Kidney (tissue), 14 donors: ENCODE results near the gene S1PR5. TPM values are rescaled to one million over a fixed set of nuclear protein-coding genes. Genes with fewer than 3 reads are reported as not detected.
A peak's percentile ranks its signal among the peaks of the same experiment; 100 is the strongest.

ENCODE experiments used
- DNase-seq, 5 donors: peaks; one replicate each; pipeline ENCODE4 v3.0.0-alpha.2; 2013 to 2020
- FAIRE-seq: peaks from 2 replicates; lab custom pipeline; 2012; peaks lifted over from hg19 to GRCh38; lab: Jason Lieb, UNC
- H3K27ac ChIP-seq, 2 donors: one replicate each; pipeline ENCODE4 v1.7.0; 2013; ENCODE audit warnings: low read depth in 2 of 2, low read length in 2 of 2, inconsistent platforms in 1 of 2
- H3K27me3 ChIP-seq: one replicate; pipeline ENCODE4 v1.7.1; 2013; ENCODE audit warnings: low read length, inconsistent platforms; ENCODE audit not compliant: control insufficient read depth, insufficient read depth
- H3K36me3 ChIP-seq, 3 donors: one replicate each; pipeline versions ENCODE4 v1.7.0 to v1.7.1; 2013; ENCODE audit warnings: low read length in 3 of 3, control low read depth in 1 of 3, inconsistent platforms in 1 of 3; ENCODE audit not compliant: insufficient read depth in 3 of 3, control insufficient read depth in 2 of 3
- H3K4me1 ChIP-seq, 3 donors: one replicate each; pipeline versions ENCODE4 v1.7.0 to v1.7.1; 2013; ENCODE audit warnings: low read length in 3 of 3, inconsistent platforms in 1 of 3, low read depth in 1 of 3; ENCODE audit not compliant: control insufficient read depth in 2 of 3, insufficient read depth in 2 of 3
- H3K4me3 ChIP-seq, 3 donors: one replicate each; pipeline versions ENCODE4 v1.7.0 to v1.8.1; 2013; ENCODE audit warnings: low read length in 3 of 3, control low read depth in 1 of 3, inconsistent platforms in 1 of 3
- H3K9ac ChIP-seq, 3 donors: one replicate each; pipeline versions ENCODE4 v1.7.0 to v1.7.1; 2013; ENCODE audit warnings: low read length in 3 of 3, control low read depth in 1 of 3, inconsistent platforms in 1 of 3
- H3K9me3 ChIP-seq, 3 donors: one replicate each; pipeline versions ENCODE4 v1.7.0 to v1.7.1; 2013; ENCODE audit warnings: low read length in 3 of 3, control low read depth in 1 of 3, inconsistent platforms in 1 of 3; ENCODE audit not compliant: control insufficient read depth in 2 of 3, insufficient read depth in 1 of 3
- CTCF ChIP-seq: IDR thresholded peaks from 3 replicates; pipeline ENCODE4 v1.5.1; 2012; ENCODE audit warnings: mild to moderate bottlenecking, moderate library complexity, borderline replicate concordance; ENCODE audit not compliant: insufficient read depth; ENCODE audit errors: extremely low read depth
- intact Hi-C: fragments of 100-400 bp; cut with DNase I; formaldehyde crosslinking; loops from one replicate; pipeline ENCODE4 v1.11.1; 2022
- polyA plus RNA-seq: library from polyadenylated mRNA; stranded (reverse); fragments of 350-450 nt; fragmentation: Illumina TruSeq; extraction: RNeasy Lipid Tissue Mini Kit (QIAGEN cat#74804); gene quantifications from one replicate; pipeline ENCODE4 v1.2.3, GENCODE V29; 2014; ENCODE audit warnings: low read depth, low replicate concordance; ENCODE audit not compliant: insufficient read depth
- total RNA-seq: library from RNA; stranded (reverse); fragmentation: NEBNext Ultra II Directional; extraction: Animal tissue kit (Norgen Biotek cat#: 25700); gene quantifications from one replicate; pipeline ENCODE4 v1.2.1, GENCODE V29; 2021
- donor health status: control.
- donor health status: control.
- donor health status: control.
- donor health status: control.
- donor health status: control.
- donor health status: DM: yes; HTN: yes; CAD: no.
- donor health status: Normal renal cell carcinoma (clear cell type).

Gene S1PR5
- total and polyA plus RNA-seq, 2 donors from 2014 or later: 0.69 to 0.84 TPM

GRCh38 chr19:10565567-10566407, 48.5 kb upstream of the S1PR5 start, which contains the start of gene KRI1:
Gene KRI1, minus strand, starts transcription at chr19:10566010. Its CDS starts 11 bp downstream, at chr19:10565999.
- TF ChIP-seq CTCF: peak; percentile 16
- Histone ChIP-seq H3K27ac (peak within 1 kb of the TSS; percentile 78 to 81), H3K36me3 (peaks cover 0 to 2% (median 0%) of the 10 kb centered on the region in 3 donors), H3K9ac (peak within 1 kb of the TSS; percentile 15 to 91 (median 43)), H3K27me3 (no peaks in the 10 kb centered on the region), H3K4me3 (peak within 1 kb of the TSS; percentile 66 to 83 (median 68)), H3K9me3 (no peaks in the 10 kb centered on the region), H3K4me1 (peaks cover 0 to 18% (median 14%) of the 10 kb centered on the region in 3 donors)
- FAIRE-seq (no peak), DNase-seq (peak; percentile 97 to 99 (median 98))
- intact Hi-C loops: no loop called here

GRCh38 chr19:10565028-10565566, 47.9 kb upstream of the S1PR5 start:
- Histone ChIP-seq H3K9me3 (no peaks in the 10 kb centered on the region), H3K4me1 (peaks cover 0 to 18% (median 14%) of the 10 kb centered on the region in 3 donors), H3K27me3 (no peaks in the 10 kb centered on the region), H3K36me3 (peaks cover 0 to 6% (median 4%) of the 10 kb centered on the region in 3 donors), H3K9ac (peak overlapping the region in 1 of 3 donors; percentile 91), H3K27ac (peak overlapping the region in 1 of 2 donors; percentile 78), H3K4me3 (peak overlapping the region; percentile 62 to 83 (median 68))
- intact Hi-C loops: no loop called here
- peak in 4 of 5 donors; percentile 58 to 82 (median 74) for DNase-seq
- no peak for FAIRE-seq
- TF ChIP-seq CTCF: no peak

GRCh38 chr19:10562609-10563008, 45.4 kb upstream of the S1PR5 start:
- intact Hi-C loops: no loop called here
- DNase-seq: no peak

More at GRCh38 chr19:10562609-10563008, 45.4 kb upstream of the S1PR5 start:
- Histone ChIP-seq H3K4me3 (no peak overlapping the region), H3K36me3 (peaks cover 0 to 19% (median 12%) of the 10 kb centered on the region in 3 donors), H3K27me3 (no peaks in the 10 kb centered on the region), H3K9ac (no peak overlapping the region), H3K27ac (no peak overlapping the region), H3K4me1 (peaks cover 0 to 14% (median 9%) of the 10 kb centered on the region in 3 donors), H3K9me3 (no peaks in the 10 kb centered on the region)
- TF ChIP-seq CTCF: no peak
- FAIRE-seq: no peak
